Right ventricle myocardium superior (tissue), 1 donor: ENCODE measurements around the gene CAPN13. TPM values are rescaled to one million over a fixed set of nuclear protein-coding genes. Genes with fewer than 3 reads are reported as not detected.

Experiments
- ATAC-seq: fragments of 200-7000 bp; cut with Tn5 transposase; one replicate; pipeline ENCODE4 v1.9.1; 2020; ENCODE audit warnings: mild to moderate bottlenecking; ENCODE audit not compliant: poor library complexity
- DNase-seq: peaks from one replicate; pipeline ENCODE4 v3.0.0-alpha.2; 2020
- intact Hi-C: fragments of 100-400 bp; cut with DNase I; formaldehyde crosslinking; loops from one replicate; pipeline ENCODE4 v1.11.2; 2022
- total RNA-seq: library from RNA; stranded (reverse); fragmentation: NEBNext Ultra II Directional; extraction: Animal tissue kit (Norgen Biotek cat#: 25700); gene quantifications from one replicate; pipeline ENCODE4 v1.2.1, GENCODE V29; 2021
- donor health status: DM: no; HTN: yes; CAD: no; lungs with severe emphysema.

Gene CAPN13
- total RNA-seq, 1 donor from 2014 or later = not detected

DNA sequence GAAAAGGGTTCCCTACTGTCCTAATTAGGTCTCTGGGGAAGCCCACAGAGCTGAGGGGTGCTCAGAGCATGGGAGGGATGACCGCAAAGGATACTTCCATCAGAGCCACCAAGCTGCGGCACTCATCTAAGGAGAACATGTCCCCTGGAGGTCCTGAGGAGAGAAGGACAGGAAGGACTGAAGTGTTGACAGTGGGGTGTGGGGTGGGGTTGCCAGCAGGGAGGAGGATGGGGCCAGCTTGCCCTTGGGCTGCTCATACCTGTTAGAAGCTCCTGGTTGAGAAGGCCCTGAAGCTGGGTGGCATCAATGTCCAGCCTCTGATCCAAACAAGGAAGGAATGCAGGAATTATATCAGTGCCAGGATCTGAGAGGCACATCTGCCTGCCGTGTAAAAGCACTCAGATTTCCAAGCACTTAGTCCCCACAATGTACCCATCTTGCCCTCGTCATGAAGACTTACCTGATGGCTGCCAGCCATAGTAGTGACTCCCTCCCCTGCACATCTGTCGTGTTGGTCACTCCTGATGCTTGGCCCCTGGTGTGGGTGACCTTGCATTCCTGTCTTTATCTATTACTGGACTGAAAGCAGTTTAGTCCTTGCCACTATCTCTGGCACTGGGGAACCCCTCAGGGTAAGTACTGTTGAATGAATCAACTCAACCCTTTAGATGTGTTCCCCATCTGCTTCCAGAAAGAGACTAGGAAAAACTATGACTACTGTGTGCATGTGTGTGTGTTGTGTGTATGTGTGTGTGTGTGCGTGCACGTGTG is 68.9 kb downstream of the CAPN13 start:
- intact Hi-C loops = no loop called here
- no peak for DNase-seq

DNA sequence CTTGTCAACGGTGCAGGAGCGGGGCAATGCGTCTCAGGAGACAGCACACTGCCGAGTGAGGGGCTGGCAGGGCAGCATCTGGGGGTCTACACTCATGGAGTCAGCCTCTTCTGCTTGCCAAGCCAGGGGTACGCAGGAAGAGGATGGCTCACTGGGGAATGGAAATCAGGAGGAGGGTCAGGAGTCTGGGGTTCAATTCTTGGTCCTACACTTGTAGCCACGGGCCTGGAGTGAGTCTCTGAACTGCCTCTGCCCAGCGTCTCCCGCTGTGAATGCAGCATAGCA is 70.0 kb downstream of the CAPN13 start:
- ATAC-seq (no peak), DNase-seq (no peak)
- intact Hi-C loops = no loop called here

More for the DNA sequence above, 68.9 kb downstream of the CAPN13 start:
- ATAC-seq = no peak

DNA sequence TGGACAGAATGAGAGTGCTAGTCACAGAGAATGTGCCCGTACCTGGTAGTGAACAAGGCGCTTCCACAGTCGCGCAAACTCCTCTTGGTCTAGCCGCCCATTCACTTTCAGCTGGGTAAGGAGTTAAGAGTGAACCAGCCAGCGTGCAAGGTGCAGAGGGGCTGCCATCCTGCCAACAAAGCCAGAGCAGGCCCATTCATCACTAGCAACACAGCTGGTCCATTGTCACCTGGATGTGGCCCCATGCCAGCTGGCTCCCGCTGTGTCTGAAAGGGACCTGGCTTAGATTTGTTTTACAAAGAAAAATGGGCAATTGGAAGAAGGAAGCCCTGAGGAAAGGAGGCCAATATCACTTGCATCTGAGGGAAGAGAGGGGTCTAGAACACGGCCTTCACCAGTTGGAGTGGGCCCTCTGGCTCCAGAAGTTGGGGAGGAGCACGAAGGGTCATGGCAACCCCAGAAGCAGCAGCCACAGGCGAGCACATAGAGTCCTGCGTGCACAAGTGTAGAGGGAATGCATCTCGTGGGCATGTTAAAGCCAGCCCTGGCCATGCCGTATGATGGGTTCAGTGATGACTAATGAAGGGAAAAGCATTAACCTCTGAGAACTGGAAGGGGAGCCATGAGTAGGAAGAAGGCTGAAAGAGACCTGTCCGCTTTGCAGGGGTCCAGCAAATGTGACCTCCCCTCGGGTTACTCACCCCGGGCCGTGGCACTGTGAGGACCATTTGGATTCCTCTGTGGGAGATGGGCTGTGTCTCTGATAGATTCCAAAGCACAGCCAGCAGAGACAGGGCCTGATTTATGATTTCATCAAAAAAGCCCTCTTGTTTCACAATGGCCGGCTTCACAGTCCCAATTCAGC is 70.6 kb downstream of the CAPN13 start:
- no peak for ATAC-seq
- no peak for DNase-seq
- intact Hi-C loops = no loop called here

DNA sequence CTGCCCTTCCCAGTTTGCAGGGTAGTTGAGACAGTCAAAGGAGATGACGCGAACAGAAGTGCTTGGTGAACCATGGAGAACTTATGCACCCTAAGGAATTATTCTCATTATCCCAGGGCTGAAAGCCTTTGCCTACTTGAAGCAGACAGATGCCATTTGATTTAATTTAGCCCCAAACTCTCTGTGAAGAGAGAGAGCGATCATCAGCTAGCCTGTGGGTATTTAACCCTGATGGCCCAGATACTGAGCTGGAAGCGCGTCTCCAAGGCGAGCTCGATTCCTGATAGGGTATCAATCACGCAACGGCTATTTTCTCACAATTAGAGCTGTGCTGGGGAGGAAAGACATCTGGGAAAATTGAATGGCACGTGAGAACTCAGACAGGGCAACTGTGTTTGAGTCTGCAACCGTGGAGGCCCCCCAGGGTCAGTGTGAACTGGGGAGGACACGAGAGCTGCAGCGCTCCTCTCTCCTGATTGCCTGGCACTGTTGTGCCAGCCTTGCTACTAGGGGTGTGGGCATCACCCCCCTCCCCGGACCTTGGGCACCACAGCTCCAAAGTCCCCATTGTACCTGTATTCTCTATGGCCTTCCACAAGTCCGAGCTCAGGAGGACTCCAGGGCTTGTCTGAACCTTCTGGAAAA is 73.2 kb downstream of the CAPN13 start:
- DNase-seq (no peak), ATAC-seq (no peak)
- intact Hi-C loops = no loop called here

DNA sequence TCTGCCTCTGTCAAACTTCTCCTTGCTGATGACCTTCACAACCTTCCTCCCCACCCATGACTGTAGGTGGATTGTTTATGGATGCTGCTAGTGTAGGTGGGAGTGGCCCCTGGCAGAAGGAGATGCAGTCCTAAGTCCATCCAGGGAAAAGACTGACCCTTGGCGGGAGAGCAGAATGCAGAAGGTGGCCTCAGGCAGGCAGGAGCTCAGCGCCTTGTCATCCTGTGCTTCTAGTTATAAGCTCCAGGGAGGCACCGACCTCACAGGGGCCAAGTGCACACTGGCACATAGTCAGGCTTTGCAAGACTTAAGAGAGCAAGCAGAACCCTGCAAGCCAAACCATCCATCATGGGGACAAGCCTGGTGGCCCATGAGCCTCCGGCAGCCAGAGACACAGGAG is 74.4 kb downstream of the CAPN13 start:
- intact Hi-C loops = no loop called here
- DNase-seq = no peak
- ATAC-seq = no peak

DNA sequence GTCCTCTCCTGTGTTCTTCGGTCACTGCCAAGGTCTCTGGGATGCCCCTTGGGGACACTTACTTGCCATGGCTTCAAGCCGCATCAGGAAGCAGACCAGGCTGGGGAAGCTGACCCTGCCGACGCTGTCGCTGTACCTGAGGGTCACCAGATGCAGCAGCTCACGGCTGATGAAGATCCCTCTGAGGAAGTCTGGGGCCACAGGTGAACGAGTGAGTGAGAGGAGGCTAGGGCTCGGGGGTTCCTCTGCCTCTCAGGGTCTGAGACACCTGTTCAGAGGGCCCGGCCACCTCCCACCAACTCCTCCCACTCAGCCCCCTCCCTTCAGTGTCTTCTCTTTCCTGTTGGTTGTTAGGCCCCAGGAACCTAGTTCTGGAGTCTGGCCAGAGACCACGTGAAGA is 74.9 kb downstream of the CAPN13 start:
- no peak for ATAC-seq
- DNase-seq = no peak
- intact Hi-C loops = no loop called here

DNA sequence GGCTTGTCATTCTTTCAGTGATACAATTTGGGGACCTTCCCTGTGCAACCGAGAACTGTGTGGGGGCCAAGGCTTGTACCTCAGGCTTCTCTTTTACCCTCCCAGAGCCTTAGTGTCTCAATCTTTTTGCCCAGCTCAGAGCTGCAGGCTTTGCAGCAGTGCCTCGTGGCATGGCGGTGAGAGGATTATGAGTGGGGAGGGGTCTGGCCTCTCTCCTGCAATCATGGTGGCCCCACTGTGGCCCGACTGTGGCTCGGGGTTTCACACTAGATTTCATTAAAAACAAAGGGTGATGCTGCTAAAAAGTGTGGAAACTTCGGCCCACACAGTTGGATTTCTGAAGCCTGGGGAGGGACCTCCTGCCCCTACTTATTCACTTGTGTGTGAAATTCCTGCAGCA is 75.5 kb downstream of the CAPN13 start:
- intact Hi-C loops = no loop called here
- no peak for DNase-seq
- no peak for ATAC-seq

DNA sequence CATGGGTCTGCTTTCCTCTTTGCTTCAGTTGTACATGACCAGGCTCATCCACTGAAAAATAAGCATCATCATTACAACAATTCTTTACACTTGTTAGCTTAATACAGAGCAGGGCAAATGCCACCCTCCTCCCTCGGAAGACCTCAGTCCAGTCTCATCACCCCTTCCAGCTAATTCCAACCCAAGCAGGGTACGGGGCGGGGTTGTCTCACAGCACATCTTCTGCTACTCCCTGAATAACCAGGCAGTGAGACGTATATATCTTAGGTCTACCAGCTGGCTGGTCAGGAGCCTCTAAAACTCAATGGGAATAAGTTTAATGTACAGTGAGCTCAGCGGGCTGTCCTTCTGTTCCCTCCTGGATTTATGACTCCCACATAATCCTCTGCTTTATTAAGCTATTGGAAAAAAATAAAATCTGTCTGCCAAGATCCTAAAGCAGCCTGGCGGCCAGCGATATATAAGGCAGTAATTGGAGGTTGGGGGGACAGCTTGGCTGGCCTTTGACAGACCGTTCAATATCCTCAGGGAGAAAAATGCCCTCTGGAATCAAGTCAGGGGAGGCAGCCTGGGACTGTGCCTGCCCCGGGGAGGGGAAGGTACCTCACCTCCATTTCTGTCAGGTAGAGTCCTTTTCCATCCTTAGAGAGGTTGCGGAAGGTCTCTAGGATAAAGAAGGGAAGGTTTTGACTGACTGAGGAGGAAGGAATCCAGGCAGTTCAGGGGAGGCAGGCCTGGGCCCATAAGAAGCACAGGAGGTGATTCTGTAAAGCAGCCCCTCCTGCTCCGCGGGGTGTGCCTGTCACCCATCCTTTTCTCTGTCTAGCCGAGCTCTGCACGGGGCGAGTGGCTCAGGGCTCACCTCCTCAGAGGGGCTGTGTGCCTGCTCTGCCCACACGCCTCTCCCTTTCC is 76.3 kb downstream of the CAPN13 start:
- DNase-seq (no peak), ATAC-seq (no peak)
- intact Hi-C loops = no loop called here

DNA sequence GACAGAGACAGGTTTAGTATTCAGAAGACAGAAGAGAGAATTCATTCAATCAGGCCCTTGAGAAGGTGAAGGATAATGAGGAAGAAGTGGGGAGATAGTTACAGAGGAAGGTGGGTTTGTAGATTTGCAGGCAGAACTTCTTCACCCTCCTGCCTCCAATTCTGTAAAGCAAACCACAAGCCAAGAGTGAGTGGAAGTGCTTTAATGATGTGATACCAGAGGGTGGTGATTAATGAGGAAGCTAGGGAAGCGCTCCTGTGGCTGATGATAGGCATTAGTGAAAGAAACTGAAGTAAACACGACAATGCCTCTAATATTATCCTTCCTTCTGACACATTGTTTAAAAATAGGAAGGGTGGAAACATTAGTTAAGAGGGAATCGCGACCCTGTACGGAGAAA is 78.2 kb downstream of the CAPN13 start:
- intact Hi-C loops = no loop called here
- DNase-seq (no peak), ATAC-seq (no peak)

DNA sequence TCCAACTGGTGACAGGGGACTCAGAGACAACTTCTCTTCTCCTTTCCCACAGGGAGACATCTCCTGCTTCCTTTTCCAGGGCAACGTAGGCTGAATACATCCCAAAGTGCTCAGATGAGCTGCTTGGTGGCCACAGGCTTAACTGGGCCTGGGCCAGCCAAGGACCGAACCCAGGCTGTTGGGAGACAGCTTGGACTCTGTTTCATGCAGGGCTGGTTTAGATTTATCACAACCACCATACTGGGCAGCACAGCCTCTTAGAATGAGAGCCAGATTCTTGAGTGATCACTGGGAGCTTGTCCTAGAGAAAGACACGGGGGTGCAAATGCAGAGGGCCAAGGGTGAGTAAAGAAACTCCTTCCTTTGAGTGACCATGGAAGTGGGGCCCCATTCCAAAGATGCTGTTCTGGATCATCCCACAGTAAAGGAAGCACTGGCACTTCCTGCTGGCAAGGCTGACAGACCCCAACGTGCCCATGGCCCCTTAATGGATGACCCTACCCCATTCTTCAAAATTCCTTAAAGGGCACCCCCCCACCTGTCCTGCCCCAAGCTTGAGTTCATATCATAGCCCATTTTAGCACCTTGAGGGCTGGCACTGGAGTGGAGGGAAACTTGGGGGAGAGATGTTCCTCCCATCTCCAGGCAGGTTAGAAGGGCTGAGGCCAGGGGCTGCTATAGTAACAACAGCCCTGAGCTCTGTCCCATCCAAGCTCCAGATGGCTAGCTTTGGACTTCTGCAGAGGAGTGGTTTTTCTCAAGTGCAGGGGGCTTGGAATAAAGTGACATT is 84.1 kb downstream of the CAPN13 start:
- intact Hi-C loops = no loop called here
- no peak for DNase-seq
- ATAC-seq = no peak

DNA sequence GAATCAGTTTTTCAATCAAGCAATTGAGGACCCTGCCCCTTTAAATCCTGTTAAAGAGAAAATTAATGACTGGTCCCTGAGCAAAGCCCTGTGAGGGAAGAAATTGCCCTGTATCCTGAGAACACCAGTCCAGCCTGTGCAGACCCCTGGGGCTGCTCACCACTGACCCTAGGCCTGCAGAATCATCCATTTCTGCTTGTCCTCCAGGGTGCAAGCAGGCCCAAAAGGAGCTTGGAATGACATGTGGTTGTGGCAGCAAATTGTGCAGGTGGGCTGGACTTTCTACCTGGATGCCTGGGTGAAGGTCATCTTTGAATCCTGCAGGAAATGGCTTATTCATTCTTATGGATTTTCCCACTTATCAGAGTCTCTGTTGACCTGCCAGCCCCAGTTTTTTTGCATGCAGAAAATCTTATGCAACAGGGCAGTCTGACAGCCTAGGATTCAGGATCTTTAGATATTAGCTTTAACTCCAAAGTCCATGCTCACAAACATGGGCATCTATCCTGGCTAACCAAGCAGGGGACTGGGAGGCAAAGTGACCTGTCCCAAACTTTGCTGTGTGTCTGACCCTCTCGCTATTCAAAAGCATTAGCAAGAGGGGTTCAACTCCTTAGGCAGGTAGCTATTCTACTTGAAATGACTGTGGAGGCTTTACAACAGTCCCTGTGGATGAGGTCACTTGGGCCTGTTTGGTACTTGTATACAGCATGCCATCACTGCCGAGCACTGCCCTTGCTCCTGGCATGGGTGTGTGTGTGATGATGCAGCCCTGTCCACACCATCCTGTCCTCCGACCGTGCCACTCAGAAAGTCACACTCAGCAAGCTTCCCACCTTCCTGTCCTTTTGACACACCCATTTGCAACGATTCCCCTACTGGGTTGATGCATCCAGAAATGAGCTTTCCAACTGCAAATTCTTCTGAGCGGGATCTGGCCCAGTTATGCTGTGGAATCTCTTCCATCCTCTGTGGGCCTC is 85.3 kb downstream of the CAPN13 start:
- no peak for ATAC-seq
- intact Hi-C loops = no loop called here
- no peak for DNase-seq

DNA sequence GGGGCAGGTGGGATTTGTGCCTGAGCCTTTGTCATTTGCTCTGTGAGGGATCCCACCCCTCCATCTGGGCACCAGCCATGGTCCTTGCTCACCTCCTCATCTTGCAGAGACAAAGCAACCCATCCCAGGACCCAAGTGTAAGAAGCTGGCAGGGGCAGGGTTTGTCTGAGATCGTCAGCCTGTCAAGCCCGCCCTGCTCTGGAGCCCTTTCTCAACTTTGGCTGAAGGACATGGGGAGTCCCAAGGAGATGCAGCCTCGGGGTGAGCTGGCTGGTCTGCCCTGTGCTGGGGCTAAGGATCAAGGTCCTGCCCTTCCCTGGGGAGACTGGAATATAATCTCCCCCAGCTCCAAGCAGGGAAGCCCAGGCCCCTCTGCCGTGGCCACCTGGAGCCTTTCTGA is 86.0 kb downstream of the CAPN13 start:
- DNase-seq = no peak
- intact Hi-C loops = no loop called here
- ATAC-seq = no peak

DNA sequence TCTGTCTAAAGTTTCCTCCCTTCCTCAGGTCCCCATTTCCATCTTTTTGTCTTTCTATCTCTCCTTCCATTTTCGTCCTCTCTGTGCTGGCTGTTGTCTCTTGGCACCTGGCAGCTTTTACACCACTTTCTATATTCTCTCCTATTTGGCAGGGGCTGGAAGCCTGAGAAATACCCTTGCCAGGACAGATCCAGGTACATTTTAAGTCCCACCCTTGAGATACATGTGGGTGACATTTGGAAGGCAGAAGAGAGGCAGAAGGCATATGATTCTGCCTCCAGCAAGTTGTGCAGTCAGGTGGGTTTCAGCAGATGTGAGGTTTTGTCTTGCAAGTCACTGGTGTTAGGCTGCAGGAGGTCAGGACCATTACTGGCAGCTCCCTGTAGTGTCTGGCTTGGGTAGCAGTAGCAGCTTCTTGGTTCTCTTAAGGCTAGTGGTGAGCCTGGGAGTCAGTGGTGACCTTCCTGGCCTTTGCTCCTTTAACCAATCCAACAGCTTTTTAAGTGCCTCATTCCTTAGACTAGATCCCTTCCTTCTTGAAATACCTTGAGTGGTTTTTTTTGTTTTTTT is 90.1 kb downstream of the CAPN13 start:
- intact Hi-C loops = no loop called here
- ATAC-seq (no peak), DNase-seq (no peak)

DNA sequence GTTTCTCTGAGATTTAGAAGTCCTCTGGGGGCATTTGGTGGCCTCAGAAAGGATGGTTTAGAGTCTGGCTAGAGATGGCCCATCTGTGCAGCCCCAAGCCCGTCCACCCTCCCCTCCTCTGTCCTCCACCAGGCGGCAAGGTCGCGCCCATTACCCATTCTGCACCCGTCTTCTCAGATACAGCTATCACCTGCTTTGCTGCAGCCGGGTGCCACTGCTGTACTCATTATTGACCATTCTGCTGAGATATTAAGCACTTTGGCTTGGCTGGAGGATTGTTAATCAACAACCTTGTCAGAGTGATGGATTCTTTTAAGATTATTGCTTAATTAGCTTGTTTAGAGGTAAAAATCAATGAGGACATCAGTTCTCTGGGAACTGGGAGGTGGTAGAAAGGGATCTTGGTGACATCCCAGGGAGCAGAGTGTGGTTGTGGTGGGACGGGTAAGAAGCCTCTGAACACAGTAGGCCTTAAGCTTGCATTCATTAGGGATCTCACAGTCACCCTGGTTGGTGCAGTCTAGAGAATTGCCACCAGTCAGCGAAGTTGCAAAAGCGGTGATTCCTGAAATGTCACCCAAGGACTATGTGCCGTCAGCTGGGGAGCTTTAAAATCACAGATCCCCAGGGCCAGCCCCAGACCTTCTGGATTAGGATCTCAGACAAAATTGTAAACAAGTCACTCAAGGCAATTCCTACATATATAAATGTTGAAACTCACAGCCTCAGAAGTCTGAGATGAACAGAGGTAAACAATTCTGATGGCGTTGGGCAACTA is 90.9 kb downstream of the CAPN13 start:
- no peak for DNase-seq

DNA sequence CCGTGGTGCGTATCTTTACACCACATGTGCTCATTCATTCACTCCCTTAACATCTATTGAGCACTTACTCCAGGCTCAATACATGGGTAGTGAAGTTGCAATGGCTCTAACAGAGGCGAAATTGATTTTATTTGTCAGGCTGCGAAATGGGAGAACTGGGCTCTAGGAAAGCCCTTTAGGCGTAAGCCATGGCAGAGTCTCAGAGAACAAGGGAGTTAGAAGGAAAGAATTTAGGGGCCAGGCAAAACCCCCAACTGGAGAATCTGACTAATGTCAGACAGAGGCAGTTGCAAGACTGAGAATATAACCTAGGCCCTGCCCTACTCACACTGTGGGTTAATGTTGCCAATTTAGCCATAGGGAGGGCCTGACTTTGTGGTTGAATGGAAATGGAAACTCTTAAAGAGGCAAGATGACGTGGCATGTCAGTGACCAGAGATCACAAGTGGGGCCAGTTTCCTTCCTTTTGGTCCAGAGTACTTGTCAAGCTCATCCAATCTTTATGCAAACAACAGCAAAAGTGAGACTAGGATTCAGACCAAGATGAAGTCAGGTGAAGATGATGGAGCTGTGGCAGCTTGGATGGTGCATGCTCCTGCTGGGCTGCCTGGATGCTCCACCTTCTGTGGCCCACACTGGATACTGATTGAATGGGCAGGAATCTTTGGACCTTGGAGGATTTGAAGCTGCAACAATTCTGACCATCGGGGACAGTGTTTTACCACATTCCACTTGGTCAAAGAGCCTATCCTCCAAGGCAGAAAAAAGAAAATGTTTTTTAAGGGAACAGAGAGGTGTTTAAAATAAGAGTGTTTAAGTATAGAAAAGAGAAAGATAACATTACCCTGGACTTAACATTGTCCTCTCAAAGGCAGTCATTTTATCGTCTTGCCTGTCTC is 92.2 kb downstream of the CAPN13 start:
- ATAC-seq (no peak), DNase-seq (no peak)
- intact Hi-C loops = loop anchor here (2.0 to 5.0 kb wide), 3 partner anchors 147 to 617 kb away; no protein-coding TSS in a partner anchor

More for the DNA sequence above, 90.9 kb downstream of the CAPN13 start:
- intact Hi-C loops = no loop called here
- no peak for ATAC-seq
